ENCODE measurements around the gene GRHL1. TPM values are rescaled to one million over a fixed set of nuclear protein-coding genes. Genes with fewer than 3 reads are reported as not detected.
"Not testable (repeated sequence)": the region's sequence is repeated elsewhere in the genome, so short reads cannot be mapped to it uniquely, and the experiment has no call there.

Gene GRHL1
- total RNA-seq, 1 donor from 2014 or later: 37.4 TPM

- no peak for TF ChIP-seq CTCF (conservative IDR thresholded peaks at IDR 0.05)
- peaks cover 8% of the 10 kb centered on the region for H3K36me3 Mint-ChIP-seq
- H3K9me3 Mint-ChIP-seq: no peaks in the 10 kb centered on the region
- H3K27ac Mint-ChIP-seq: no peak overlapping the region
- H3K4me1 Mint-ChIP-seq (ENCODE audit: unreplicated experiment): peaks cover 17% of the 10 kb centered on the region
- no peaks in the 10 kb centered on the region for H3K27me3 Mint-ChIP-seq
- no peak for DNase-seq (ENCODE audit: extremely low spot score, unreplicated experiment)
- no peak overlapping the region for H3K4me3 Mint-ChIP-seq
Observed at GRCh38 chr2:10008809-10009176, 57.3 kb downstream of the GRHL1 start.

- H3K27ac Mint-ChIP-seq: no peak overlapping the region
- H3K9me3 Mint-ChIP-seq: no peaks in the 10 kb centered on the region
- TF ChIP-seq CTCF (conservative IDR thresholded peaks at IDR 0.05): no peak
- no peaks in the 10 kb centered on the region for H3K27me3 Mint-ChIP-seq
- H3K4me1 Mint-ChIP-seq (ENCODE audit: unreplicated experiment): peaks cover 17% of the 10 kb centered on the region
- peaks cover 8% of the 10 kb centered on the region for H3K36me3 Mint-ChIP-seq
- DNase-seq (ENCODE audit: extremely low spot score, unreplicated experiment): no peak
- H3K4me3 Mint-ChIP-seq: no peak overlapping the region
Observed at GRCh38 chr2:10009271-10009810, 57.8 kb downstream of the GRHL1 start.

GRCh38 chr2:10009811-10010781 is 58.6 kb downstream of the GRHL1 start:
- H3K27me3 Mint-ChIP-seq: no peaks in the 10 kb centered on the region
- no peak overlapping the region for H3K4me3 Mint-ChIP-seq
- no peak overlapping the region for H3K27ac Mint-ChIP-seq
- H3K9me3 Mint-ChIP-seq: no peaks in the 10 kb centered on the region
- no peak for DNase-seq (ENCODE audit: extremely low spot score, unreplicated experiment)
- peaks cover 17% of the 10 kb centered on the region for H3K4me1 Mint-ChIP-seq (ENCODE audit: unreplicated experiment)
- TF ChIP-seq CTCF (conservative IDR thresholded peaks at IDR 0.05): no peak
- H3K36me3 Mint-ChIP-seq: peaks cover 3% of the 10 kb centered on the region

- not testable (repeated sequence) for DNase-seq (ENCODE audit: extremely low spot score, unreplicated experiment); H3K36me3 Mint-ChIP-seq; H3K27me3 Mint-ChIP-seq; H3K4me3 Mint-ChIP-seq; H3K27ac Mint-ChIP-seq; H3K9me3 Mint-ChIP-seq
- peaks cover 17% of the 10 kb centered on the region for H3K4me1 Mint-ChIP-seq (ENCODE audit: unreplicated experiment)
Observed at GRCh38 chr2:10010861-10011605, 59.5 kb downstream of the GRHL1 start.

GRCh38 chr2:10011606-10012325 is 60.3 kb downstream of the GRHL1 start:
- not testable (repeated sequence) for H3K36me3 Mint-ChIP-seq; H3K27me3 Mint-ChIP-seq; DNase-seq (ENCODE audit: extremely low spot score, unreplicated experiment); H3K4me3 Mint-ChIP-seq; H3K27ac Mint-ChIP-seq; H3K9me3 Mint-ChIP-seq
- peaks cover 17% of the 10 kb centered on the region for H3K4me1 Mint-ChIP-seq (ENCODE audit: unreplicated experiment)

GRCh38 chr2:10012366-10012962 is 61.0 kb downstream of the GRHL1 start:
- not testable (repeated sequence) for H3K27me3 Mint-ChIP-seq; H3K4me3 Mint-ChIP-seq; H3K27ac Mint-ChIP-seq; DNase-seq (ENCODE audit: extremely low spot score, unreplicated experiment); H3K9me3 Mint-ChIP-seq; H3K36me3 Mint-ChIP-seq
- peaks cover 15% of the 10 kb centered on the region for H3K4me1 Mint-ChIP-seq (ENCODE audit: unreplicated experiment)

Measured in type B pancreatic cell (in vitro differentiated cells).